H1 (cell line): ENCODE measurements around the gene PMEPA1. TPM values are rescaled to one million over a fixed set of nuclear protein-coding genes. Genes with fewer than 3 reads are reported as not detected.

ENCODE experiments used
- CTCF ChIA-PET: fragments of 300-600 bp; sonication (Branson Sonifier 250); formaldehyde crosslinking; loops from one replicate; lab custom pipeline; 2021; ENCODE audit not compliant: partially characterized antibody; lab: Charles Lee
- POLR2A ChIA-PET: fragments of 300-600 bp; sonication (Branson Sonifier 250); formaldehyde crosslinking; loops from one replicate; lab custom pipeline; 2021; ENCODE audit warnings: inconsistent platforms; ENCODE audit not compliant: partially characterized antibody; lab: Charles Lee
- DNase-seq, 2 experiments: peaks; one replicate each; pipeline versions ENCODE4 v3.0.0 to v3.0.0-alpha.2; 2010 to 2022; ENCODE audit warnings: low spot score in 2 of 2, low read depth in 1 of 2, mixed read lengths in 1 of 2
- FAIRE-seq: peaks from 2 replicates; lab custom pipeline; 2011; peaks lifted over from hg19 to GRCh38; lab: Jason Lieb, UNC
- H2AFZ ChIP-seq: 2 replicates; pipeline ENCODE4 v1.8.1; 2012; ENCODE audit warnings: low read length, inconsistent platforms
- H2AK5ac ChIP-seq: 2 replicates; pipeline ENCODE4 v1.6.1; 2013; ENCODE audit warnings: low read depth, low read length
- H2BK120ac ChIP-seq: replicated peaks from 2 replicates; pipeline ENCODE3; 2013; ENCODE audit warnings: low read depth, low read length, inconsistent platforms
- H2BK12ac ChIP-seq: 2 replicates; pipeline ENCODE4 v1.6.1; 2013; ENCODE audit warnings: low read depth, low read length
- H2BK15ac ChIP-seq: 2 replicates; pipeline ENCODE4 v1.6.1; 2013; ENCODE audit warnings: low read length
- H2BK20ac ChIP-seq: 2 replicates; pipeline ENCODE4 v1.6.1; 2013; ENCODE audit warnings: low read length
- H2BK5ac ChIP-seq: 2 replicates; pipeline ENCODE4 v1.6.1; 2013; ENCODE audit warnings: low read depth, low read length
- H3K14ac ChIP-seq: 2 replicates; pipeline ENCODE4 v1.6.1; 2013; ENCODE audit warnings: inconsistent platforms; ENCODE audit not compliant: insufficient read length
- H3K18ac ChIP-seq: 2 replicates; pipeline ENCODE4 v1.6.1; 2013; ENCODE audit warnings: low read length; ENCODE audit errors: extremely low read depth
- H3K23ac ChIP-seq: 2 replicates; pipeline ENCODE4 v1.6.1; 2013; ENCODE audit warnings: inconsistent platforms; ENCODE audit not compliant: insufficient read length
- H3K23me2 ChIP-seq: 2 replicates; pipeline ENCODE4 v1.6.1; 2013; ENCODE audit warnings: low read depth, low read length
- H3K27ac ChIP-seq: 2 replicates; pipeline ENCODE4 v1.6.1; 2011; ENCODE audit warnings: low read depth, low read length, inconsistent platforms
- H3K27me3 ChIP-seq, 4 experiments: replicated peaks in 1 of 4; 1 replicate in 1 of 4; 2 replicates in 3 of 4; pipeline versions ENCODE4 v1.6.1 to v1.8.1; 2011 to 2013; ENCODE audit warnings: low read length in 3 of 4, mild to moderate bottlenecking in 3 of 4, inconsistent platforms in 2 of 4, mixed read lengths in 2 of 4, moderate library complexity in 1 of 4; ENCODE audit not compliant: control insufficient read depth in 3 of 4, insufficient read depth in 3 of 4; ENCODE audit errors: extremely low read depth in 1 of 4
- H3K36me3 ChIP-seq, 4 experiments: 2 replicates each; pipeline versions ENCODE4 v1.6.1 to v1.8.1; 2011 to 2013; ENCODE audit warnings: mild to moderate bottlenecking in 4 of 4, low read length in 3 of 4, moderate library complexity in 2 of 4, control low read depth in 1 of 4, inconsistent platforms in 1 of 4; ENCODE audit not compliant: insufficient read depth in 4 of 4, control insufficient read depth in 2 of 4
- H3K4ac ChIP-seq: replicated peaks from 2 replicates; pipeline ENCODE3; 2013; ENCODE audit warnings: low read length, low read depth, mixed read lengths, inconsistent platforms; ENCODE audit not compliant: insufficient read length
- H3K4me1 ChIP-seq, 4 experiments: replicated peaks in 1 of 4; 1 replicate in 1 of 4; 2 replicates in 3 of 4; pipeline versions ENCODE4 v1.6.1 to v1.8.1; 2011 to 2013; ENCODE audit warnings: low read length in 3 of 4, inconsistent platforms in 2 of 4, mixed read lengths in 1 of 4; ENCODE audit not compliant: insufficient read depth in 4 of 4, control insufficient read depth in 3 of 4
- H3K4me2 ChIP-seq, 2 experiments: 2 replicates each; pipeline versions ENCODE4 v1.6.1 to v1.8.1; 2011 to 2013; ENCODE audit warnings: low read depth in 2 of 2, low read length in 2 of 2, control low read depth in 1 of 2, inconsistent platforms in 1 of 2, mild to moderate bottlenecking in 1 of 2; ENCODE audit not compliant: insufficient read depth in 1 of 2
- H3K4me3 ChIP-seq, 4 experiments: fragments of 200-600, 300-600 bp in 1 of 4; sonication (generic), shearing (Covaris generic), sonication (Bioruptor Twin) in 1 of 4; 2 replicates each; pipeline versions ENCODE4 v1.5.1 to v1.8.1; 2011 to 2016; ENCODE audit warnings: low read length in 4 of 4, low read depth in 3 of 4, control low read depth in 2 of 4, inconsistent platforms in 2 of 4, mild to moderate bottlenecking in 2 of 4, mixed read lengths in 1 of 4, moderate library complexity in 1 of 4; ENCODE audit not compliant: insufficient read depth in 2 of 4; ENCODE audit errors: extremely low read depth in 1 of 4
- H3K56ac ChIP-seq: replicated peaks from 2 replicates; pipeline ENCODE3; 2013; ENCODE audit warnings: low read depth, mild to moderate bottlenecking, mixed read lengths, low read length, inconsistent platforms; ENCODE audit not compliant: insufficient read length
- H3K79me1 ChIP-seq: 2 replicates; pipeline ENCODE4 v1.6.1; 2013; ENCODE audit warnings: low read depth, low read length, control low read depth
- H3K79me2 ChIP-seq, 2 experiments: 2 replicates each; pipeline versions ENCODE4 v1.6.1 to v1.8.1; 2012 to 2013; ENCODE audit warnings: low read length in 2 of 2, mild to moderate bottlenecking in 2 of 2, inconsistent platforms in 1 of 2; ENCODE audit not compliant: insufficient read depth in 2 of 2, control insufficient read depth in 1 of 2
- H3K9ac ChIP-seq, 4 experiments: replicated peaks in 1 of 4; 1 replicate in 1 of 4; 2 replicates in 3 of 4; pipeline versions ENCODE4 v1.6.1 to v1.8.1; 2011 to 2013; ENCODE audit warnings: low read depth in 3 of 4, low read length in 3 of 4, control low read depth in 2 of 4, mild to moderate bottlenecking in 2 of 4, moderate library complexity in 2 of 4, inconsistent platforms in 1 of 4; ENCODE audit errors: extremely low read depth in 1 of 4
- H3K9me3 ChIP-seq, 2 experiments: 2 replicates each; pipeline versions ENCODE4 v1.6.1 to v1.8.1; 2012 to 2013; ENCODE audit warnings: mild to moderate bottlenecking in 2 of 2, moderate library complexity in 2 of 2, control low read depth in 1 of 2, inconsistent platforms in 1 of 2, low read depth in 1 of 2, low read length in 1 of 2, mixed read lengths in 1 of 2; ENCODE audit not compliant: insufficient read depth in 2 of 2
- H4K20me1 ChIP-seq, 2 experiments: replicated peaks in 1 of 2; 2 replicates each; pipeline versions ENCODE3 to v1.8.1; 2011 to 2013; ENCODE audit warnings: inconsistent platforms in 2 of 2, low read length in 2 of 2, mild to moderate bottlenecking in 1 of 2; ENCODE audit not compliant: insufficient read depth in 2 of 2, control insufficient read depth in 1 of 2
- H4K5ac ChIP-seq: 2 replicates; pipeline ENCODE4 v1.6.1; 2013; ENCODE audit warnings: low read length, low read depth, mixed read lengths, inconsistent platforms; ENCODE audit not compliant: insufficient read length
- H4K8ac ChIP-seq: 2 replicates; pipeline ENCODE4 v1.8.0; 2013; ENCODE audit warnings: mild to moderate bottlenecking, moderate library complexity, low read length, inconsistent platforms; ENCODE audit not compliant: insufficient read depth; ENCODE audit errors: extremely low read depth
- H4K91ac ChIP-seq: replicated peaks from 2 replicates; pipeline ENCODE3; 2013; ENCODE audit warnings: low read length, mixed read lengths, inconsistent platforms; ENCODE audit not compliant: insufficient read length
- CEBPB ChIP-seq: IDR thresholded peaks from 2 replicates; pipeline ENCODE4 v1.6.1; 2012; ENCODE audit warnings: low read depth, low read length
- CTCF ChIP-seq, 3 experiments: IDR thresholded peaks; 1 replicate in 2 of 3; 2 replicates in 1 of 3; pipeline versions ENCODE4 v1.5.1 to v1.6.1; 2011; ENCODE audit warnings: low read length in 3 of 3, mild to moderate bottlenecking in 3 of 3, inconsistent platforms in 2 of 3, low read depth in 1 of 3, moderate library complexity in 1 of 3; ENCODE audit not compliant: insufficient read depth in 1 of 3; ENCODE audit errors: control extremely low read depth in 1 of 3
- EP300 ChIP-seq, 2 experiments: IDR thresholded peaks; 1 replicate in 1 of 2; 2 replicates in 1 of 2; pipeline ENCODE4 v1.6.1; 2011 to 2012; ENCODE audit warnings: low read depth in 2 of 2, low read length in 2 of 2, mild to moderate bottlenecking in 2 of 2, borderline replicate concordance in 1 of 2, inconsistent platforms in 1 of 2, moderate library complexity in 1 of 2
- HDAC2 ChIP-seq, 2 experiments: fragments of 300-600 bp in 1 of 2; sonication (generic) in 1 of 2; IDR thresholded peaks; 2 replicates each; pipeline ENCODE4 v1.6.1; 2011 to 2012; ENCODE audit warnings: low read depth in 2 of 2, low read length in 2 of 2, mild to moderate bottlenecking in 2 of 2, moderate library complexity in 2 of 2, borderline replicate concordance in 1 of 2, inconsistent platforms in 1 of 2
- RFX5 ChIP-seq: IDR thresholded peaks from 2 replicates; pipeline ENCODE4 v1.6.1; 2011; ENCODE audit warnings: low read depth, low read length, improper control_type of control experiment, borderline replicate concordance
- RNF2 ChIP-seq: fragments of 200-900, 300-1000 bp; sonication (generic); IDR thresholded peaks from 2 replicates; pipeline ENCODE4 v1.7.1; 2016; ENCODE audit warnings: borderline replicate concordance, low read depth, mild to moderate bottlenecking, antibody characterized with exemption, low read length; ENCODE audit not compliant: poor library complexity, severe bottlenecking; ENCODE audit errors: missing control alignments
- WGBS, 2 experiments: shearing (Covaris generic) in 1 of 2; methylation state at CpG; one replicate each; pipeline versions ENCODE4 v1.1.6 to v1.1.7; 2013 to 2015; ENCODE audit warnings: low lambda C conversion rate in 2 of 2, mixed read lengths in 2 of 2, inconsistent platforms in 1 of 2, low coverage in 1 of 2, missing lambda C conversion rate in 1 of 2; ENCODE audit not compliant: insufficient replicate concordance in 2 of 2, insufficient coverage in 1 of 2, insufficient read length in 1 of 2; ENCODE audit errors: extremely low coverage in 1 of 2, missing lambda C conversion rate in 1 of 2; 5-methylcytosine and 5-hydroxymethylcytosine counted together
- polyA plus RNA-seq, 7 experiments: library from polyadenylated mRNA; depleted of rRNA in 3 of 7; stranded (reverse) in 5 of 7; unstranded in 2 of 7; fragments of >200 nt in 5 of 7; fragments of 200-250 nt in 2 of 7; gene quantifications; 1 replicate in 5 of 7; 2 replicates in 1 of 7; 4 replicates in 1 of 7; pipeline versions ENCODE4 v1.2.1 to v1.2.3, GENCODE V29; 2011 to 2013; ENCODE audit warnings: missing spikeins in 2 of 7, mixed read lengths in 2 of 7
- total RNA-seq: library from RNA; stranded (reverse); fragmentation: NEBNext Ultra II Directional; extraction: Animal tissue kit (Norgen Biotek cat#: 25700); gene quantifications from 2 replicates; pipeline ENCODE4 v1.2.1, GENCODE V29; 2021

Gene PMEPA1
- total and polyA plus RNA-seq, 2 of the 8 experiments (the other 6 are each of a cell fraction or from before 2014, with no cell fraction given): 12.7 to 20.5 TPM

DNA sequence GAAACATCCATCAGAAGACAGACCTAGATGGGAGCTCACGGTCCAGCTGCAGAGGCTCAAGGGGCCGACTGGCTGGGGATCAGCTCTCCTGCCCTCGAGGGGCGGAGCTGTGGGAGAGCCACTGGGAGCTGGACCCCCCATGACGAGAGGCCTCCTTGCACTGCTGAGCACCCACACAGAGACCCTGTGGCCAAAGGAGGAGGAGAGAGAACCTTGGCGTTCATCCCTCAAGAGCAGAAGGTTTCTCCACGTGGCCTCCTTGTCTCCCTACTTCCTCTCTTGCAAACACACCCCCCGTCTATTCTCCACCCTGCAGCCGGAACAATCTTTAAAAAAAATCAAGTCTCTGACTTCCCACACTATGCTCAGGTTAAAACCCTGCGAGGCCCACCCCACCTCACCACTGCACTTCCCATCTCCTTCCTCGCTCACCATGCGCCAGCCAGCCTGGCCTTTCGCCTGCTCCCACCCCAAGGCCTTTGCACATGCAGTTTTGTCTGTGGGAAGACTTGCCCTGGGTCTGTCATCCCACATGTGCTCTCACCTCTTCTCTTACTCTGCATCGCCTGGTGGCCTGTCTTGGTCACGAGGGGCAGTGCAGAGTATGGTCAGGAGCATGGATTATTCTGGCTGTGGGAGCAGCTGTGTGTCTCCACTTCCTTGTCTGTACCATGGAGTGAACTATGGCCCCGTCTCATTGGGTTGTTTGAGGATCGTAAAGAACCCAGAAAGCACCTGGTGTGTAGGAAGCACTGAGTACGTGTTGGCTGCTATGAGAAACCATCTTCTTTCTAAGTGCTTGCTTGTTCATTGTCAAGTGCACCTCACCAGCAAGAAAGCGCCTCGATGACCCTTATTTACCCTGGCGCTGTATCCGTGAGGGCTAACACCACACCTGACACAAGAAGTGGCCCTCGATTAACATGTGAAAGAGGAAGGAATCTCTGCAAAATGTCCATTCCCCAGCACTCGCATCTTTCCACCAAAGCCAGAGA is 32.9 kb downstream of the PMEPA1 start:
- H3K9ac ChIP-seq: no peak overlapping the region; a peak in 2 of 7 replicates
- peak overlapping the region in 1 of 2 experiments; percentile 7; a peak in 1 of 4 replicates for H3K4me2 ChIP-seq
- H2BK20ac ChIP-seq: no peak overlapping the region
- no peak overlapping the region for H3K23ac ChIP-seq
- FAIRE-seq (no peak), DNase-seq (no peak)
- no peak overlapping the region for H3K14ac ChIP-seq
- no peaks in the 10 kb centered on the region for H3K36me3 ChIP-seq
- no peak overlapping the region for H4K5ac ChIP-seq
- H2AK5ac ChIP-seq: no peak overlapping the region
- peaks cover 17 to 29% of the 10 kb centered on the region in 2 experiments for H4K20me1 ChIP-seq
- 0 out of 2 replicates have a peak overlapping the region, but pooled peaks have one; percentile 2 for H2BK5ac ChIP-seq
- H3K56ac ChIP-seq: no peak overlapping the region
- H2BK12ac ChIP-seq: no peak overlapping the region
- H3K27me3 ChIP-seq: no peaks in the 10 kb centered on the region
- H2BK120ac ChIP-seq: no peak overlapping the region
- H2BK15ac ChIP-seq: peak overlapping the region; percentile 48; the same call in 1 of the 2 replicates
- no peaks in the 10 kb centered on the region for H3K9me3 ChIP-seq
- no peak overlapping the region for H3K18ac ChIP-seq
- ChIA-PET POLR2A (interaction anchor here (1.7 kb wide), 1 partner anchor 11 kb away, joined by 4 read pairs; no protein-coding TSS in a partner anchor), CTCF (interaction anchor here (0.7 kb wide), 1 partner anchor 420 kb away, joined by 3 read pairs; no protein-coding TSS in a partner anchor)
- 78% methylated on average over 21 of the region's 24 CpGs; no CpG with 5 or more reads in 1 of the 2 experiments for WGBS, 2 experiments
- peaks cover 39% of the 10 kb centered on the region for H3K79me1 ChIP-seq
- H3K23me2 ChIP-seq: no peaks in the 10 kb centered on the region
- H4K8ac ChIP-seq: no peak overlapping the region
- no peak overlapping the region for H2AFZ ChIP-seq
- H3K4me3 ChIP-seq: no peak overlapping the region
- H3K27ac ChIP-seq: no peak overlapping the region
- H3K79me2 ChIP-seq: peaks cover 3 to 83% of the 10 kb centered on the region in 2 experiments; a peak in 3 of 4 replicates
- H3K4me1 ChIP-seq: peaks cover 11 to 35% (median 15%) of the 10 kb centered on the region in 4 experiments
- H3K4ac ChIP-seq: no peak overlapping the region
- no peak overlapping the region for H4K91ac ChIP-seq
- TF ChIP-seq EP300 (IDR thresholded peaks at IDR 0.05; ENCODE audit: borderline replicate concordance in 1 of 2, low read depth in 2 of 2, low read length in 2 of 2): no peak
- TF ChIP-seq CTCF (IDR thresholded peaks at IDR 0.05; ENCODE audit: control extremely low read depth in 1 of 3, insufficient read depth in 1 of 3, low read depth in 1 of 3, low read length in 3 of 3): no peak
- no peak for TF ChIP-seq HDAC2 (IDR thresholded peaks at IDR 0.05; ENCODE audit: borderline replicate concordance in 1 of 2, low read depth in 2 of 2, low read length in 2 of 2)
- TF ChIP-seq RNF2: no peak
- no peak for TF ChIP-seq CEBPB
- no peak for TF ChIP-seq RFX5
